ENCODE results near the gene KDM4B.

KDM4B gene

DNA sequence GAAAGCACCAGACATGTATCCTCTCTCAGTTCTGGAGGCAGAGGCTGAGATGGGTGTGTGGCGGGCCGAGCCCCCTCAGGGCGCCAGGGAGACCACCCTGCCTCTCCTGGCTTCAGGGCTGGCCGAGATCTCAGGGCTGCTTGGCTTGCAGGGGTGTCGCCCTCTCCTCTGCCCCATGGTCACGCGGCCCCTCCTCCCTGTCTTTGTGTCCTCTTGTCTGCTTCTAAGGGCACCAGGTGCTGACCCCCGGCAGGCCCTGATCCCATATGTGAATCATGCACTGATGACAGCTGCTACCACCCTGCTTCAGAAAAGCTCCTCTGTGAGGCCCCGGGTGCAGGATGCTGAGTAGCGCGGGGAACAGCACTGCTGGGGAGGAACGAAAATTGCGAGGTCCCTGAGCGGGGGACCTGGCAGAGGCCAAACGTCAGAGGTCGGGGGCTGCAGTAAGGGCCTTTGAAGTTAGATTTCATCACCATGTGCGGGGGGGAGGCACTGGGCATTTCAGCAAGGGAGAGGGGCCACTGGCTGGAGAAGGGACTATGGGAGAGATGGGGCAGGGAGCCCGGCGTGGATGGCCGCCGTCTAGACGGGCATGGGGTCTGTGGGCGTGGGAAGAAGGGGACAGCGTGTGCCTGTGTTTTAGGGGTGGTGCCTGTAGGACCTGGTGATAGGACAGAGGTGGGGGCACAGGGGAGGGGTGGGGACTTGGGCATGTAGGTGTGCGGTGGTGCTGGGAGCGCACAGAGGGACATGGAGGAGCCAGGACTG is 125.2 kb downstream of the KDM4B start:
- DNase-seq: no peak

DNA sequence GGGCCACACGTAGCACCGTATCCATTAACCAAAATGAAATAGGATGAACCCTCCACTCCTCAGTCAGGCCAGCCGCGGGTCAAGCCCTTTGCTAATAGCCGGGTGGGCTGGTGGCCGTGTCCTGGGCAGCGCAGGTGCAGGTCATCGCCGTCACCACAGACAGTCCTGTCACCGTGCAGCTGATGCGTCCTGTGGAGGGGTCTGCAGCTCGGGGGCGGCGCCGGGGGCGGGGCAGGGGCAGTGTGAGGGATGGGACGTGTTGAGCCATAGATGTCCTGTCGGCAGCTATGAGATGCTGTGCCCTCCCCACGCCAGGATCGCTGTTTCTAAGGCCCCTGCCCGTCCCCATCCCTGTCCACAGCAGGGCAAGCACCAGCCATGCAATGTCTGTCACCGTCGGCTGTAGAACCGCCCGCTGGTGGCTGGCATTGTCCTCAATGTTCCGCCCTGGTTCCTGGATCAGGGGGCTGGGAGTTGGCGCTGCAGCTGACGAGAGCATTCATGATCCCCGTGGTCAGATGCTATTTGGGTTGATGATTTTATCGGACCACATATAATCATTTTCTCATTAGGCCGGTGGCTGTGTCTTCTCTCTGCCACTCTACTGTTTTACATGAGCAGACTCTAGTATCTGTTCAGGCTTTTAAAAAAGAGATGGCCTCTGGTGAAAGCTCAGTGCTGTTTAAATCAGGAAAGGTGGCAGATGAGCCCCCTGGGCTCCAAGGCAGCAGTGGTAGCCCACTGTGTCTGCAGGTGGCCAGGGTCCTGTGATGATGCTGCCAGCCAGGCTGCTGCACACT is 126.1 kb downstream of the KDM4B start:
- DNase-seq: no peak

DNA sequence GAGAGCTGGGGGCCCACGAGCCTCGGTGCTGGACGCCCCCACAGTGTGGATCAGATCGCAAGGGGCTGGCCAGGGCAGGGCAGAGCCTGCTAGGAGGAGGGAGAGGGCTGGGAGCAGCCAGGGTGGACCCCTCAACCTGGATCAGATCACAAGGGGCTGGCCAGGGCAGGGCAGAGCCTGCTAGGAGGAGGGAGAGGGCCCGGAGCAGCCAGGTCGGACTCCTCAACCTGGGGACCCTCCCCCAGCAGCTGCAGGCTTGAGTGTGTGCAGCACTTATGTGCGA is 126.6 kb downstream of the KDM4B start:
- no peak for DNase-seq

- no peak for DNase-seq
Measured at GRCh38 chr19:5096536-5096935, 127.6 kb downstream of the KDM4B start.

DNA sequence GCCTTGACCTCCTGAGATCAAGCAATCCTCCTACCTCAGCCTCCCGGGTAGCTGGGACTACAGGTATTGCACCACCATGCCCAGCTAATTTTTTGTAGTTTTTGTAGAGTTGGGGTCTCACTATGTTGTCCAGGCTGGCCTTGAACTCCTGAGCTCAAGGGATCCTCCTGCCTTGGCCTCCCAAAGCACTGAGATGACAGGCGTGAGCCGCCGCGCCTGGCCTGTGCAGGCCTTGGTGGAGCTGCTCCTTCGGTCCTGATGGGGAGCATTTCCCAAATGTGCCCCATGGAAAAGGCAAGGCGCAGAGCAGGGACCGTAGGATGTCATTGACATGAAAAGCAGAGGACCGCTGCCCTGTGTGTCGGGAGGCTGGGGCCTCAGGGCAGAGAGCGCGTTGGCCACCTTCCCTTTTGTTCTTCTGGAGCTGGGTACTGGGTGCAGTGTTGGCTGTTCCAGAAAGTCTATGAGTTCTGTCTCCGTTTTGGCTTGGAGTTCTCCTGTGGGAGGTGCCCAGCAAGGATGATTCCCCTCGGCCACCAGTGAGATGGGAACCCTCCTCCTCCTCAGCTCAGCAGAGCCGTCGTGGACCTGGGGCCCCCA is 128.5 kb downstream of the KDM4B start:
- DNase-seq: no peak

GRCh38 chr19:5097959-5098623 is 129.2 kb downstream of the KDM4B start:
- no peak for DNase-seq

GRCh38 chr19:5098646-5099045 is 129.7 kb downstream of the KDM4B start:
- no peak for DNase-seq

DNA sequence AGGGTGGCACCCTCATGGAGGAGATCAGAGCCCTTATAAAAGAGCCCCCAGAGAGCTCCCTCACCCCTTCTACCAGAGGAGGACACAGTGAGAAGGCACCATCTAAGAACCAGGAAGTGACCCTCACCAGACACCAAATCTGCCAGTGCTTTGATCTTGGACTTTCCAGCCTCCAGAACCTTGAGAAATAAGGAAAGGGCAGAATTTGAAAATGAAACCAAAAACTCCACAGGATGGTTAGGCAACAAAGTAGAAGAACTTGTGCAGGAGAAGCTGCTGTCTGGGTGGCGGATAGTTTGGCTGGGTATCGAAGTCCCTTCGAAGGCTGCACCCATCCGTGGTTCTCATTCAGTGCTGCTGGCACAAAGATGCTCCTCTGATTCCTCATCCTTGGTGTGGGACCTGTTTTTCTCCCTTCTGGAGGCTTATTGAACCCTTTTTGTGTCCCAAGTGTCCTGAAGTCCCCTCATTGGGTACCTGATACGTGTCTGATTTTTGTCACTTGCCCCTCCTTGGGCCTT is 130.8 kb downstream of the KDM4B start:
- no peak for DNase-seq

DNA sequence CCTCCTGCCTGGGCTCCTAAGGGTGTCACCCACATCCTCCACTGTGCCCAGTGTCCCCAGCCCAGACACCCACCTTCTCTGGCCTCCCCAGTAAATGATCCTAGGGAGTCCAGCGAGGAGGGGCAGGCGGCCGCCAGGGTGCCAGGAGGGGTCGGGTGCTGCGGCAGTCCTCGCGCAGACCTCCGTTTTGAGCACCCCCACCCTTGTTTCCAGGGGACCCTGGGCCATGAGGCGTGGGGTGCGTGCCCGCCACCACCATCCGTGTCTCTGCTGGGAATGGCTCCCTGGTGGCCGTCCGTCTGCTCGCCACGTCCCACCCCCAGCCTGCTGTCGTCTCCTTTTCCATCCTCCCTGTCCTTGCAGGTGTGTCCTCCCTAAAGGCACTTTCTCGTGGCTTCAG is 133.0 kb downstream of the KDM4B start:
- DNase-seq: no peak

DNA sequence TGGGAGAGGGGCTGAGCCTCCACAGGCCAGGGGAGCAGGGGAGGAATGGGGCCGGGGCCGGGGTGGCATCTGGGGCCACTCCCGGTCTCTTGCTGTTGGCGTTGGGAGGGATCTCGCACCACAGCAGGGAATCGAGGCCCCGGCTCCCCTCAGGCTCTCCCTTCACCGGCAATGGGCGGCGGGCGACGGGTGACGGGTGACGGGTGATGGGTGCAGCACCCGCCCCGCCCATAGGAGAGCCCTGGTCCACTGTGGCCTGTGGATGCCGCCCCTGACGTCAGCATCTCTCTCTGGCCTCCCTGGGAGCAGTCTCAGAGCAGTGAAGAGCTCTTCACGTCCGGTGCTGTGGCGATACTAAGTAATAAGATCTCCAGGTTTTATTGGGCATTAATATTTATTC is 133.6 kb downstream of the KDM4B start:
- no peak for DNase-seq

DNA sequence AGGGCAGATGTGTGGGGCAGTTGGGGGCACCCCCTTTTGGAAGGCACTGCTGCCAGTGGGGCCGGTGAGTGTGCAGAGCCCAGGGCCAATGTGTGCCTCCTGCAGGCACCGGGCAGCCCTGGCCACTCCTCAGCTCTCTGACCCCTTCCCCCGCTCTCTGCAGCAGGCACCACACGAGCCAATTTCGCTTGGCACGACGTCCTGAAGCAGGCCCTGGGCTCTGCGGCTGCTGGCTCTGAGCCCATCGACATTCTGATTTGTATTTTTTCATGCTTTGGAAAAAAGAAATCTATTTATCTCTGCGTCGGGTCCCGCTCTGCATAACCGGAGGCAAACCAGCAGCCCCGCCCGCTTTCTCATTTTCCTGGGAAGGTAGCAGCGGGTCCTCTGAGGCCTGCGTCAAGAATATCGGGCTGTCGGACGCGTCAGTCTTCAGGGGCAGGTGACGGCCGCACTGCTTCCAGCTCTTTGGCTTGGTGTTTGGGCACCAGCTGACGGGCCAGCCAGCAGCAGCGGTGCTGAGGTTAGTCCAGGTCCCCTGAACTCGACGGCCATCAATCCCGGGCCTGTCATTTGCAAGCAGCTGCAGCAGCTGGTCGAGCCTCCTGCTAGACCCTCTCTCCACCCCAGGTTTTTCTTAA is 134.3 kb downstream of the KDM4B start:
- peak; percentile 42 to 74 for DNase-seq

DNA sequence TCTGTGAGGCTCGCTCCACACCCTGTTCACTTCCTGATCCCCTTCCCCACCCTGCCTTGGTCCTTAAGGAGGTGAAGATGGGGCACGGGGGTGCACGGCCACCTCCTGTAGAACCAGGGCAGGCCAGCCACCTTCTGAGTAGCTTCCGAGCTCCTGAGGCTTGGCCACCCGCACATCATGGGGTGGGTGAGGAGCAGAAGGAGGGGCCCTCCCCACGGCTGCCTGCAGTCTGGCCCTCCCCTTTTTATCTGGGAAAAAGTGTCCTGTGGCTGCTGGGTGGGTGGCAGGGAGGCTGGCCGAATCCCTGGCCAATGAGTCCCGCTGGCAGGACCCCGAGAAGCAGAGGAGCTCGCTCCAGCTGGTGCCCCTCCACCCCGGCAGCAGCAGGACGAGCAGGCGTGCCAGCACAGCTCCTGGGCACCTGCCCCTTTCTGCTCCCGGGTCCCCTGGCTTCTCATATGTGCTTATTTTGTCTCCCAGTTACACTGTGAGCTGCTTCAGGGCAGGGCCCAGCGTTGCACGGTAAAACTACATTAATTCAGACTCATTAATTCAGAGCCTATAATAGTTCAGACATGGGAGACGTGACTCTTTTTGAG is 135.0 kb downstream of the KDM4B start:
- peak in 1 of 2 experiments; percentile 21 for DNase-seq

GRCh38 chr19:5104871-5105351 is 136.0 kb downstream of the KDM4B start:
- DNase-seq: no peak

DNA sequence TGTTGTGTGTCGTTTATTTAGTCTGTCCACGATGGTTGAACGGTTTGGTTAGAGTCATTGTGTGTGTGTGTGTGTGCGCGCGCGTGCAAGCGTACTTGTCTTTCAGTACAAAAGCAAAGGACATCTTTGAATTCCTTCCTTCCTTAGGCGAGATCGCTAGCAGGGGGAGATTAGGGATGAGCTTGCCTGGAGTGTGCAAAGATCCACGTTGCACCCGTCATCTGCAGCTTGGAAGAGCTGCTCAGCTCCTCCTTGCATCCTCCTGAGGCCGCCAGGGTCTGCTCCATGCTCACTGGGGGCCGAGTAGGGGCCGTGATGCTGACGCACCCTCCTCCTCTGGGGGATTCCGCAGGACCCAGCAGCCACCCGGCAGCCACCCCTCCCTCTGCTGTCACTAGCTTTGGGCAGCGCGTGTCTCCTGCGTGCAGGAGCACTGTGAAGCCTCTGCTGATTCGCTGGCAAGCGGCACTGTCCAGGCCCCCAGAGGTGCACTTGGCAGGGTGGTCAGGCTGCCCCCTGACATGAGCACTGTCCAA is 137.3 kb downstream of the KDM4B start:
- DNase-seq: no peak

GRCh38 chr19:5106971-5107370 is 138.1 kb downstream of the KDM4B start:
- DNase-seq: no peak

DNA sequence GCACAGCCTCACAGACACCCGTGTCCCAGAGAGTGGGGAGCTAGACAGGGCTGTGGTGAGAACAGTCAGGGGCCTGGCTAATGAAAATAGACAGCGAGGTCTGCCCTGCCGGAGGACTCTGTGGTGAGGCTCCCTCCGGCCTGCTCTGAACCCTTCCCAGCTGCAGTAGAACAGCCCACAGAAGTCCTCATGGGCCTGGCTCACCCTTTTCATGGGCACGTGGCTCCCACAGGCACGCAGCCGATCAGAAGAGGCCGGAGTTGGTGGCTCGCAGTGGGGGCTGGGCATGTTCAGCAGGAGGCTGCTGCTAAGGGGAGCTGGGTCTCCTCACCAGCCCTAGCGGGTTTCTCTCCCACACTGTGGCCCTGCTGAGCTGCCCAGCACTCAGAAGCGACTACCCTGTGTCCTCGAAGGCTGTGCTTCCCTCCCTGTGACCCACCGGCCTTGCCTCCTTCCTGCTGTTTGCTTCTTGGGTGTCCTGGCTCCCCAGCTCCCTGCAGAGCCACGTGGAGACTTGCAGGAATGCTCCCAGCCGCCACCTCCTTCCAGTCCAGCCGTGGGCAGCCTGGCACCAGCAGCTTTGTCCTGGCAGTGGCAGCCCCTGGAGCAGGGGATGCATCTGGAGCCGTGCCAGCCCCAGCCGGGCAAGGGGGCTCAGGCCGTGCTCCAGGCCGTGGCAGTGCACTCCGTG is 138.7 kb downstream of the KDM4B start:
- DNase-seq: no peak

DNA sequence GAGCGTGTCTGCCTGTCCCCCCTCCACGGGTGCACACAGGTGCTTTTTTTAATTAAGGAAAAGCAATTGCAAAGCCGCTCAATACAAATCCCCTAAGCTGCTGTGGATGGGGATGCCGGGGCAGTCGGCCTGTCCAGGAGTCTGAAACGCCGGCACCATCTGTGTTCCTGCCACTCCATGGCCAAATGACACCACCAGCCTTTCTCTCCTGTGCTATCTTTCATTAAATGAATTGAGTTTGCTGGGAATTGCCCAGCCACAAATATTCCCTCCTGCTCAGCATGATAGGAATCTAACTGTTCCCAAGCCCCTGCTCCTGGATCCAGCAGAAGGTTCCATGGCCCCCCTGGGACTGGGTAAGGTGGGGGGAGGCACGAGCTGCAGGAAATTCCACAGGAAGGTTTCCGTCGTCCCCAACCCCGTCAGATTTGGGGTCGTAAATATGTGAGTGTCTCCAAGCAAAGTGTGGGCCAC is 139.2 kb downstream of the KDM4B start:
- no peak for DNase-seq

DNA sequence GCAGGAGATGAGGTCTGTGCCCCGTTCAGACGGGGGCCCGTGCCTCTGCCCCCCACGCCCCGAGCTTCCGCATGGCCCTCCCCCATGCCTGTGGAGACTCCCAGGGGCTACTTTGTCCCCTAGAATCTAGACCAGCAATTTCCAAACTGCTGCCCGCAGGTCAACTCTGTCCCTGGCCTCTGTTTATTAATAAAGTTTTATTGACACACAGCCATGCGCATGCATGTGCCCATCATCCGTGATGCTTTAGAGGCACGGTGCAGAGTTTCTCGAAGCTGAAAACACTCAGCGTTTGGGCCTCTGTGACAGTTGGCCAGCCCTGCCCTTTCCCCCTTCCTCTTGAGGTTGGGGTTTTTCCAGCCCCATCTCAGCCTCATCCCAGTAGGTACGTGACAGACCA is 140.0 kb downstream of the KDM4B start:
- DNase-seq: no peak

- no peak for DNase-seq
Measured at GRCh38 chr19:5109560-5109959, 140.6 kb downstream of the KDM4B start.

DNA sequence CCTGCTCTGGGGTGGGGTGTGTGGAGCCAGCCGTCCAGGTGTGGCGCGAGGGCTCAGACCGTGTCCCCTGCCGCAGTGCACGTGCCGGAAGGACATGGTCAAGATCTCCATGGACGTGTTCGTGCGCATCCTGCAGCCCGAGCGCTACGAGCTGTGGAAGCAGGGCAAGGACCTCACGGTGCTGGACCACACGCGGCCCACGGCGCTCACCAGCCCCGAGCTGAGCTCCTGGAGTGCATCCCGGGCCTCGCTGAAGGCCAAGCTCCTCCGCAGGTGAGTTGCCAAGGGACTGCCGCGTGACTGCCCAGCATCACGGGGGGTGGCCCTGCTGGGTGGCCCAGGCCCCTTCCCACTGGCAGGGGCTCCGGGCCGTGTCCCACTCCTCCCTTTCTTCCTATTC is 141.6 kb downstream of the KDM4B start:
- no peak for DNase-seq

GRCh38 chr19:5111051-5111450 is 142.1 kb downstream of the KDM4B start:
- no peak for DNase-seq

Data from NCI-H2081 (cell line).